ENCODE data around the gene LRFN2.

- TF ChIP-seq CTCF (optimal IDR thresholded peaks at IDR 0.05 in 1 of 3, IDR thresholded peaks at IDR 0.05 in 1 of 3, conservative IDR thresholded peaks at IDR 0.05 in 1 of 3; ENCODE audit: extremely low read depth in 1 of 3, insufficient read depth in 2 of 3, low read length in 3 of 3) (no peak), EZH2 (IDR thresholded peaks at IDR 0.05; ENCODE audit: low read length) (no peak)
Measured at GRCh38 chr6:40626886-40627285, 39.7 kb upstream of the LRFN2 start.
